ENCODE measurements around the gene KRT86. TPM values are rescaled to one million over a fixed set of nuclear protein-coding genes. Genes with fewer than 3 reads are reported as not detected.
A peak's percentile ranks its signal among the peaks of the same experiment; 100 is the strongest.

KRT86 gene
- total and polyA plus RNA-seq, 3 donors from 2014 or later, result 2.3 to 4.0 (median 3.2) TPM

DNA sequence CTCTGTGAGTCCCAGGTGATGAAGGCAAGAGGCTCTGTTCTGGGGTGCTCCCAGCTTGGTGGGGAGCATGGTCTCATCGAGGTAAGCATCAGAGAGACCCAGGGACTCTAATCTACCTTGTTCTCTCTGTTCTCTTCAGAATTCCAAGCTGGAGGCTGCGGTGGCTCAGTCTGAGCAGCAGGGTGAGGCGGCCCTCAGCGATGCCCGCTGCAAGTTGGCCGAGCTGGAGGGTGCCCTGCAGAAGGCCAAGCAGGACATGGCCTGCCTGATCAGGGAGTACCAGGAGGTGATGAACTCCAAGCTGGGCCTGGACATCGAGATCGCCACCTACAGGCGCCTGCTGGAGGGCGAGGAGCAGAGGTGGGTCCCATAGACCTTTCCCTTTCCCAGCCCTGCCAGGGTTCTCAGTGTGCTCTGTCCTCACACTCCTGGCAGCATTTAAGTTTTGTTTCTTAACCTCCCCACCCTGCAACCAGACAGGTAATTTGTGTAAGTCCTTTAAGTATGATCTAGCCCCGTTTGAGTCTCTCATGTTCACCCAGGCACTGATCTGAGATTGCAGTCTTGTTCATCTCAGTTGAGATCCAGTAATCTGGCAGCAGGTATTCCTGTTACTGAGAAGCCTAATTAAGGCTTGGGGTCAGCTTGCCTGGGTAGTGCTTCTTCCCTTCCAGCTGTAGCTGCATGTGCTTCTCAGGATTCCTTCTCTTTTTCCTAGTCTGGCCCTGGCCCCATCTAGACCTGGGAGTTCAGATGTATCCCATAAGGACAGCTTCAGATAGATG lies 31.7 kb downstream of the KRT86 start:
- Histone ChIP-seq H3K27ac (no peak overlapping the region), H3K9me3 (no peaks in the 10 kb centered on the region), H3K4me3 (no peak overlapping the region), H3K27me3 (no peaks in the 10 kb centered on the region), H3K4me1 (no peaks in the 10 kb centered on the region), H3K36me3 (ENCODE audit: low read depth, missing control alignments) (no peaks in the 10 kb centered on the region)
- TF ChIP-seq POLR2A (IDR thresholded peaks at IDR 0.05), result no peak
- peak in 1 of 3 experiments; percentile 7 for TF ChIP-seq CTCF (IDR thresholded peaks at IDR 0.05)
- intact Hi-C loops (cut with DNase I; ENCODE audit: low total_unique reads), result no loop called here
- 86 to 91% methylated on average over 2 to 11 of the region's 11 CpGs for WGBS, 2 donors
- no peak for DNase-seq

- H3K4me1 ChIP-seq, result no peaks in the 10 kb centered on the region
- H3K27me3 ChIP-seq, result no peaks in the 10 kb centered on the region
- no peaks in the 10 kb centered on the region for H3K36me3 ChIP-seq (ENCODE audit: low read depth, missing control alignments)
- DNase-seq, result no peak
- H3K4me3 ChIP-seq, result no peak overlapping the region
- intact Hi-C loops (cut with DNase I; ENCODE audit: low total_unique reads), result no loop called here
- no peaks in the 10 kb centered on the region for H3K9me3 ChIP-seq
- 89 to 93% methylated on average over 2 of the region's 2 CpGs for WGBS, 2 donors
- TF ChIP-seq POLR2A (IDR thresholded peaks at IDR 0.05), result no peak
- TF ChIP-seq CTCF (IDR thresholded peaks at IDR 0.05), result no peak
- H3K27ac ChIP-seq, result no peak overlapping the region
These were observed 32.3 kb downstream of the KRT86 start for GRCh38 chr12:52306731-52307130.

DNA sequence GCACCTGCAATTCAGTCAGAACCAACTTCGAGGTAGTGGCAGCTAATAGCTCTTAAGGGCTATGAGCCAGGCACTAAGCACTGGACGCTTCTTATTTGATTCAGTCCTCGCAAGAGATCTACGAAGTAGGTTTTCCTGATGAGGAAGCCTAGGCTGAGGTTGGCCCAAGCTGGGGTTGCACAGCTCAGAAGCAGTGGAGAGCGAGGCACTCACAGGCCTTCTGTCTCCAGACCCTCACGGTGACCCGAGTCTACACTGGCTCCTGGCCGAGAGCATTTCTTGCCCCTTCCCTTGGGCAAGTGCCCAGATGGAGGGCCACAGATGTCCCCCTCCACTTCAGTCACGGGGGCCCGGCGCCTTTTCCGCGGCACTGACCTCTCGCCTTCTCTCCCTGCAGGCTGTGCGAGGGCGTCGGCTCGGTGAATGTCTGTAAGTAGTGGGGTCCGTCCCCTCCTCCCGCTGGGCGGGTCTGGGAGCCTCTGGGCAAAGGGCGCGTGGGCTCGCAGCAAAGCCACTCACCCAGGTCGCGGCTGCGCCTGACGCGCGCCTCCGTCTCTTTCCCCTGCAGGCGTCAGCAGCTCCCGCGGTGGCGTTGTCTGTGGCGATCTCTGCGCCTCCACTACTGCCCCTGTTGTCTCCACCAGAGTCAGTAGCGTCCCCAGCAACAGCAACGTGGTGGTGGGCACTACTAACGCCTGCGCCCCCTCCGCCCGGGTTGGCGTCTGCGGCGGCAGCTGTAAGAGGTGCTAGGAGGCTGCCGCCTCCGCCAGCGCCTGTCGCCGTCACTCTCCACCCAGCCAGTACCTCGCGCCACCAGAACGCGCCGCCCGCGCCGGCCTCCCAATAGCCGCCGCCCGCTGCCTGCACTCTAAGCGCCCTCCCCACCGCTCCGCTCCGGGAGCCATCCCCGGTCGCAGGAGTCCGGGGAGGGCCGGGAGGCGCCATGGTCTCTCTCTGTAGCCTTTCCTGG lies 33.7 kb downstream of the KRT86 start:
- Histone ChIP-seq H3K36me3 (ENCODE audit: low read depth, missing control alignments) (no peaks in the 10 kb centered on the region), H3K27ac (no peak overlapping the region), H3K4me3 (peak overlapping the region; percentile 36 to 39), H3K4me1 (no peaks in the 10 kb centered on the region), H3K9me3 (no peaks in the 10 kb centered on the region), H3K27me3 (no peaks in the 10 kb centered on the region)
- intact Hi-C loops (cut with DNase I; ENCODE audit: low total_unique reads), result no loop called here
- peak; percentile 67 for DNase-seq
- WGBS, 2 donors, result 9 to 14% methylated on average over 19 to 64 of the region's 71 CpGs
- TF ChIP-seq POLR2A (IDR thresholded peaks at IDR 0.05) (no peak), CTCF (IDR thresholded peaks at IDR 0.05) (peak in 1 of 3 experiments; percentile 34)

DNA sequence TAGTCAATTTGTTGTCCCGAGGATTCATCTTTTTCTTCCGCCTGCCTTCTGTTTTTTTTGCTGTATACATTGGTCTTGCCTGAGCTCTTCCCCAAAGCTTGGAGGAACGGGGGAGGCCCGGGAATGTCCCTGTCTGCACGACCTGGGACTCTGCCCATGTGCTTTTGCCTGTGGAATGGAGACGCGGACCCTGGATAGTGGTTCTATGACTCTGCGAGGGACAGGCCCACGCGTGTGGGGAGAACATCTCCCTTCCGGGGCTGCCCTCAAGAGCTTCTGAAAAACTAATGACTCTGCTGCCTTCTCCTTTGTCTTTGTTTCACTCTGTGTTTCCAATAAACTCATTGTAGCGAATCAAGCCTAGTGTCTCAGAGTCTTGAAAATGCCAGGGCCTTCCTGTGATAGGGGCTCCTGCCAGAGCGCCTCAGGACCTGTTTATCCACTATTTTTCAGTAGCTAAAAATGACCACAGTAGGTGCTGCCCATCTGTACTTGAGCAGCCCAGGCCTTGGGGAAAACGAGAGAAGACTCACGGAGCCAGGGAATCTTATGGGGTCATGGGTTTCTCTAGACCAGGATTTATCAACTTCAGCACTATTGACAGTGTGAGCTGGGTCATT lies 34.5 kb downstream of the KRT86 start:
- 39 to 41% methylated on average over 15 of the region's 15 CpGs for WGBS, 2 donors
- H3K36me3 ChIP-seq (ENCODE audit: low read depth, missing control alignments), result no peaks in the 10 kb centered on the region
- TF ChIP-seq POLR2A (IDR thresholded peaks at IDR 0.05) (no peak), CTCF (IDR thresholded peaks at IDR 0.05) (no peak)
- no peak overlapping the region for H3K27ac ChIP-seq
- intact Hi-C loops (cut with DNase I; ENCODE audit: low total_unique reads), result no loop called here
- no peaks in the 10 kb centered on the region for H3K27me3 ChIP-seq
- H3K4me1 ChIP-seq, result no peaks in the 10 kb centered on the region
- no peaks in the 10 kb centered on the region for H3K9me3 ChIP-seq
- no peak for DNase-seq
- peak overlapping the region; percentile 36 to 39 for H3K4me3 ChIP-seq
